HG03135 (cell line): Measurements from ENCODE around the gene CMKLR1.

Experiments
- ATAC-seq: cut with Tn5 transposase; IDR thresholded peaks from one replicate; pipeline ENCODE4 v1.9.1; 2021; ENCODE audit warnings: mild to moderate bottlenecking, moderate library complexity; ENCODE audit not compliant: unreplicated experiment

The CMKLR1 gene

DNA sequence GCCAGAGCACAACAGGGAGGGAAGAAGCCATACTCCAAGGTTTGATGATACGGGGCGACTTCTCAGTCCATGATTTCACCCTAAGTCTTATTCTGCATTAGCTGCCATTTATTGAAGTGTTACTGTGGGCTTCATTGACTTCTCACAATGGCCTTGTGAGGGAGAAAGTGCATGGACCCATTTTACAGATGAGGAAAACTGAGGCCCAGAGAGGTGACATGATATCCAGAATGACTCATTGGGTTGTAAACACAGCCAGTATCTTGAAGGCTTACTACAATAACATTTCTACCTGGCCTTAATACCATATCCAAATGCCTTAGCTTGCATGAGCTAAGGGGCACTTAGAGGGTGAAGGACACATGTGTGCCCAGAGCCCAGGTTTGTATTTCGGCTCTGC, 100.6 kb downstream of the CMKLR1 start:
- ATAC-seq, result no peak
